Stimulated activated CD4-positive, alpha-beta T cell treated with anti-CD3 and anti-CD28 coated beads, Interleukin-12 subunit alpha, Interleukin-12 subunit beta, amount 100 ng/mL, for 24 hours (primary cell): ENCODE measurements around the gene GNAT2.

Experiments
- DNase-seq, 2 experiments: peaks; one replicate each; pipeline ENCODE4 v3.0.0-alpha.2; 2020; ENCODE audit warnings: low read depth in 2 of 2

GNAT2 gene

GRCh38 chr1:109557520-109557919 lies 61.9 kb downstream of the GNAT2 start:
- no peak for DNase-seq

- DNase-seq, result no peak
Measured at GRCh38 chr1:109556563-109556962, 62.9 kb downstream of the GNAT2 start.
